HPDE6-E6E7 (cell line): ENCODE results near the gene UBE2I.
A peak's percentile ranks its signal among the peaks of the same experiment; 100 is the strongest.

Source experiments
- DNase-seq: peaks from one replicate; pipeline ENCODE4 v3.0.0; 2011; ENCODE audit warnings: missing footprints; ENCODE audit errors: extremely low spot score

UBE2I gene

DNA sequence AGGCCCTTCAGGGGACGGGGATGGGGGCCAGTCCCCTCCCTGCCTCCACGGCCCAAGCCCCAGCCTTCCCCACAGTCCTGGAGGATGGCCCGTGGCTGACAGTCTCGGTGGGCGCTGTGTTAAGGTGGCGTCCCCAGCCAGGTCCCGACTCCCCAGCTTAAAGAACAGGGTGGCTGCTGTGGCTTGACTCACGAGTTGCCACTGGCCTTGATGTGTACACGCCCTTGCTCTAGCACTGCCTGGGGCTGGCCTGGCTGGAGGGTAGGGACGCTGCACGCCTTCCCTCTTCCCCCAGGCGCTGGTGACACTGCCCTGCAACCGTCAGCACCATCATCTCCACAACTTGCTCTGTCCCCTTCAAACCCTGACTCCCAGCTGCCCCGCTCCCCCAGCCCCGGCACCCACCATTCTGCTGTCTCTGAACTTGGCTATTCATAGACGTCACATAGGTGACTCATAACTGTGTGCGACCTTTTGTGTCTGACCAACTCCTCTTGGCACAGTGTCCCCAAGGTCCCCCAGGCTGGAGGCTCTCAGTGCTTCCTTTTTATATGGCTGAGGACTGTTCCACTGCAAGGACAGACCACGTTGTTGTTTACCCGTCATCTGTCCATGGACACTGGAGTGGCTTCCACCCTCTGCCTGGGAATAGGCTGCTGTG is 48.6 kb downstream of the UBE2I start:
- no peak for DNase-seq

DNA sequence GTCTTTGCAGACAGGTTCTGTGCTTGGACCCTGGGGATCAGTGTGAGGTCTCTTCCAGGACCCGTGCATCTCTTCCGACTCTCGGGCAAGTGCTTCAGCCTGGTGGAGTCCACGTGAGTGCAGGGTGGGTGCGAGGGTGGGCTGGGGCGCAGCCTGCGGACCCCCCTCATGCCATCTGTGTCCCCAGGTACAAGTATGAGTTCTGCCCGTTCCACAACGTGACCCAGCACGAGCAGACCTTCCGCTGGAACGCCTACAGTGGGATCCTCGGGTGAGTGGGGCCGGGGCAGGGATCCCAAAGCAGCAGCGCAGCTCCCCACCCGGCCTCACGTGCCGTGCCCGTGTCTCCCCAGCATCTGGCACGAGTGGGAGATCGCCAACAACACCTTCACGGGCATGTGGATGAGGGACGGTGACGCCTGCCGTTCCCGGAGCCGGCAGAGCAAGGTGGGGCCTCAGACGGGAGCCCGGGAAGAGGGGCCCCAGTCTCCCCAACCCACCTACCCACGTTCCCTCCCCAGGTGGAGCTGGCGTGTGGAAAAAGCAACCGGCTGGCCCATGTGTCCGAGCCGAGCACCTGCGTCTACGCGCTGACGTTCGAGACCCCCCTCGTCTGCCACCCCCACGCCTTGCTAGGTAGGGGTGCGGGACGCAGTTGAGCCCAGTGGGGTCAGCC is 52.4 kb downstream of the UBE2I start:
- DNase-seq: no peak

DNA sequence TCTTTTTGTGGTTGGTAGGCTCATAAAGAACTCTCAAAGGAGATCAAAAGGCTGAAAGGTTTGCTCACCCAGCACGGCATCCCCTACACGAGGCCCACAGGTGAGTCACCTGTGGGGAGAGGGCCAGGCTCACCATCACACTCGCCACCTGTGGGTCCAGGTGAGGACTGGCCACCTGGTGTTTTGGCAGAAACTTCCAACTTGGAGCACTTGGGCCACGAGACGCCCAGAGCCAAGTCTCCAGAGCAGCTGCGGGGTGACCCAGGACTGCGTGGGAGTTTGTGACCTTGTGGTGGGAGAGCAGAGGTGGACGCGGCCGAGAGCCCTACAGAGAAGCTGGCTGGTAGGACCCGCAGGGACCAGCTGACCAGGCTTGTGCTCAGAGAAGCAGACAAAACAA is 53.4 kb downstream of the UBE2I start:
- DNase-seq: no peak

DNA sequence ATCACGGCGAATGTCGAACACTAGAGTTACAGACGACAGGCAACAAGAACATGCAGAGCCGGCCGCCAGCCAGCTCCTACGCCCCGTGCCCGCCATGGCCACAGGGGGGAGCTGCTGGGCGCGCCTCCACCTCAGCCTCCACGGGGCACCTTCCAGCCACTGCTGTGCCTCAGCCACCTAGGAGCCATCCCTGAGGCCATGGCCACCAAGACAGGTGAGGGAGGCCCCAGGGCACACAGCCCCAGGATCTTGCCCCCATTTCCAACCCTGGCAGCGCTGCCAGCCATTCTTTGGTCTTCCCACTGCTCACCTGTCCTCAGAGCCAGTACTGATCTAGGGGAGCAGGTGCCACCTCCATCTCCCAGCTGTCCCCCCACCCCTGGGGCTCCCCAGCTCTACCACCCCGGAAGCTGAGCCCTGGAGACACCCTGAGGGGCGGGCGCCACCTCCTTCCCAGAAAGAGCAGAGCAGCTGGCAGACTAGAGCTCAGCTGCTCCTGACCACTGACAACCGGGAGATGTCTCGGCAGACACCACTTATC is 54.1 kb downstream of the UBE2I start:
- peak; percentile 73 for DNase-seq

DNA sequence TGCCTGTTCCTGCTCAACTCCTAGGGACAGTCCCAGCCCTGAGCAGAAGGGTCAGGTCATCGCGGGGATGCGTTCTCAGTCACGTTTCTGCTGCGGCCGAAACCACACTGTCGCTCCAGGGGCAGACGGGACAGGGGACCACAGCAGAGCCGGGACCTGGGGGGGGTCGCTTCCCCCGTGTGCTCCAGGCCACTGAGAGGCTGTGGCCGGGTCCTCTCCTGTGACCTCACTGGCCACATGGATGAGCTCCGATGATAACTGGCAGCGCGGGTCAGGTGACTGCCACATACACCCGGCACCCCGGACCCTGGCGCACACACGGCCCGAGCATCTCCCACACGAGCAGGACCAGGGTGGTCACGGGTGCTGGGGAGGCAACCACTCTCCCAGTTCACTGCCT is 55.1 kb downstream of the UBE2I start:
- no peak for DNase-seq

DNA sequence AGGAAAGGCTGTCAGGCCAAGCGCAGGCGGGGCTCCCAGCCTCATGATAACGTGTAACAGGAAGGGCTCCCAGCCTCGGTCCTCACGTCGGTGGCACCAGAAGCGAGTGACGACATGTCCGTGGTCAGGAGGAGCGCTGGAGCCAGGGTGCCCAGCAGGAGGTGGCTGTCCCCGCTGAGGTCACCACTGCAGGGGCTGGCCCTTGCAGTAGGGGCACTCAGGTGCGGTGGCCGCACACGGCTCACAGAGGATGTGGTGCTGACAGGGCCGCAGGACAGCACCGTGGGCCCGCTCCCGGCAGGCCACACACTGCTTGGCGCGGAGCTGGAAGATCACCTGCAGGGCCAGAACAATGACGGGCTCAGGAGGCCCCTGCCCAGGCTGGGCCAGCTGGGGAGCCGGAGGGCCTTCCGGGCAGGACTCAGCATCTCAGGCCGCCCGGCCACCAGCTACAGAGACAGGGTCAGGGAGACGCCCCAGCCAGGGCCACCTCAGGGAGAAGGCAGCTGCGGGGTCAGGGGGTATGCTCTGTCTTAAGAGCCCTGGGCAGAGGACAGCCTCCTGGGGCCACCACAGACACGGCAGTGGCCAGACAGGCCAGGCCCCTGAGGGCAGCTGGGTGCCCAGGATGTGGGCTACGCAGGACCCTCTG is 56.8 kb downstream of the UBE2I start:
- no peak for DNase-seq

DNA sequence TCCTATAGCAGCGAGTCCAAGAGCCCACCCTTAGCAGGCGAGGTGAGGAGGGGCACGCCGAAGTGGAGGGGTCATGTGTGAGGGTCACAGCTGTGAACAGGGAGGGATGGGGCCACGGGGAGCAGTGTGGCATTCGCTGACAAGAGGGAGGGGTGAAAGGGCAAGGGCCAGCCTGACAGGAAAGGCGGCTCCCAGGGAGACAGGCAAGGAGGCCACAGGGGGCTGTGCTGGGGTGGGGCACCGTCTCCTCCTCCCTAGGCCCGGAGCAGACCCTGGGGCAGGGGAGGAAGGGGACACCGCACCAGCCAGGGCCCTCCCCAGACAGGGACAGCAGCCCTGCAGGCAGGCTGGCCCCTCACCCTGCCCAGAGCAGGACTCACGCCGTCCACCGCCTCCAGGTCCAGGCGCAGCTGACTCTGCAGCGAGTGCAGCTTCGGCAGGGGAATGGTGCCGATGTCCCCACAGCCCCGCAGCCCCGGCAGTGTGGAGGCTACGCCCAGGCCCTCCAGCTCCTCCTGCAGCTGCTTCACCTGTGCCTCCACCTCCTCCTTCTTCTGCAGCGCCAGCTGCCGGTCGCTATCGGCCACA is 57.4 kb downstream of the UBE2I start:
- no peak for DNase-seq

DNA sequence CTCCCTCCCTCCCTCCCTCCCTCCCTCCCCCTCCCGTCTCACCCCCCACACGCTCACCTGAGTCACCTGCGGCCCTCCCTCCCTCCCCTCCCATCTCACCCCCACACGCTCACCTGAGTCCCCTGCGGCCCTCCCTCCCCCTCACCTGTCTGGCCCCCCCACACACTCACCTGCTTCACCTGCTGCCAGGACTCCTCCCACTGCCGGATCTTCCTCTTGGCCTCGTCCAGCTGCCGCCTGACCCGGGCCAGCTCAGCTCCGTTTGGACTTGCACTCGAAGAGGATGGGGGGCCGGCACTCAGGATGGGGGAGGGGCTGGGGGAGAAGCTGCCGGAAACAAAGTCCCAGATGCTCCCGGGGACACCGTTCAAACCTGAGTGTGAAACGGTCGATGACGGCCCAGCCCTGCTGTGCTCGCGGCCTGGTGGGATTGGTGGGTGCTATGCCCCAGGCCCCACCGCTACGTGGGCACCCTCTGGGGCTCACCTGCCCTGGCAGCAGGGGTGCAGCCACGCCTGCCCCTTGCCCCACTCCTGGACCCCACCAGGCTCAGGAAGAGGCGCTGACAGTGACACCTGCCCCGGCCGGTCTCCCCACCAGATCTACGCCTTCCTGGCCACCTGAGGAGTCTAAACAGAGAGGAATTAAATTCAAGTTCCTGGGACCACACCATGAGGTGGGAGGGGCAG is 58.2 kb downstream of the UBE2I start:
- no peak for DNase-seq

DNA sequence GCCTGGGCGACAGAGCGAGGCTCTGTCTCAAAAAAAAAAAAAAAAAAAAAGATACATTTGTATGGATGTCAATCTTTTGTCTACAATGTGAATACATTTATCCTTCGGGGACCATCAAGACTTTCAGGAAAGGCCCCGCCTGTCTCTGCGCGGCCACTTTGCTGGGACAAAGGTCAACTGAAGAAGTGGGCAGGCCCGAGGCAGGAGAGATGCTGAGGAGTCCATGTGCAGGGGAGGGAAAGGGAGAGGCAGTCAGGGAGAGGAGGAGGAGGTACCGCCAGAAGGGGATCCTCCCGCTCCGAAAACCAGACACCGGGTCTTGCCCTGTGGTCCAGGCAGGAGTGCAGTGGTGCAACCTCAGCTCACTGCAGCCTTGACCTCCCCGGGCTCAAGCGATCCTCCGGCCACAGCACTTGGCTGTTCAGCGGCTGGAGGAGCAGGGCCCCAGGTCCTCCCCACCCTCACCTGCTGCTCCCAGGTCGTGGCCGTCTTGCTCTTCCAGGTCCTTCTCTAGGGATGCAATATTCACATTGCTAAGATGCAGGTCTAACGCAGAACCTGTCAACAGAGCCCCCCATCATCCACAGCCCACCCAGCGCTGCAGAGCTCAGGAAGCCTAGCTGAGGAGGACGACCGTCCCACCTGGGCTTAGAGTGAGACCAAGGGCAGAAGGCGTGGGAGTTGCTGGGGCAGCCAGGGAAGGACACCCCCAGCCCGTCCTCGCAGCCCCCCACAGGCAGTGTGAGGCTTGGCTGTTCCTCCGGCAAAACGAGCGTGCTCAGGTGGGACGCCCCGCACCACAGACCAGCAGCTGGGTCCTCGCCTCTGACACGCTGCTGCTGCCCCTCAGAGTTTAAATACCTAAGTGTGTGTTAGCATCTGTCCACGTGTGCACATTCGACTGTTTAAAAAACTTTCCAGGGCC is 61.9 kb downstream of the UBE2I start:
- no peak for DNase-seq

DNA sequence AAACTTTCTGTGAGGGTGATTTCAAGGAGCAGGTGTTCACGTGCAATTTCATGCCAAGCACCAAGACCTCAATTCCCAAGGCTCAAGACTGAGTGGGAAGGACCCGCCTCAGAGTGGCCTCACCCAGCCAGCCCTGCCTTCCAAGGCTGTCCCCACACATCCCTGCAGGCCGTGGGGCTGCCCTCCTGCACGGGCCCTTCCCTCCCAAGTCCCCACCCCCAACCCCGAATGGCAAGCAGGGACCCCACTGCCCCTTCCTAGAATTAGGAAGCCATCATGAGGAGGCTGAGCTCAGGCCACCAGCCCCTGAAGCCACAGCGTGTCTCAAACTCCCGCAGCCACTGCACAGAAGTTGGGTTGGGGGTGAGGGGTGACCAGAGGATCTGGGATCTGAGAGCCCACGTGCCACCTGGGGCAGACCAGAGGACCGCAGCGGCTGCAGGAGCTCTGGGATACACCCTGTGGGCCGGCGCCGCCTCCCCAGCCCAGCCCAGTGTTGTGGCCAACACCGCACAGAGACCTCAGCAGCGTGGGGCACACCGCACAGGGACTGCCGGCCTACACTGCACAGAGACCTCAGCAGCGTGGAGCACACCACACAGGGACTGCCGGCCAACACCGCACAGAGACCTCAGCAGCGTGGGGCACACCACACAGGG is 63.0 kb downstream of the UBE2I start:
- no peak for DNase-seq

DNA sequence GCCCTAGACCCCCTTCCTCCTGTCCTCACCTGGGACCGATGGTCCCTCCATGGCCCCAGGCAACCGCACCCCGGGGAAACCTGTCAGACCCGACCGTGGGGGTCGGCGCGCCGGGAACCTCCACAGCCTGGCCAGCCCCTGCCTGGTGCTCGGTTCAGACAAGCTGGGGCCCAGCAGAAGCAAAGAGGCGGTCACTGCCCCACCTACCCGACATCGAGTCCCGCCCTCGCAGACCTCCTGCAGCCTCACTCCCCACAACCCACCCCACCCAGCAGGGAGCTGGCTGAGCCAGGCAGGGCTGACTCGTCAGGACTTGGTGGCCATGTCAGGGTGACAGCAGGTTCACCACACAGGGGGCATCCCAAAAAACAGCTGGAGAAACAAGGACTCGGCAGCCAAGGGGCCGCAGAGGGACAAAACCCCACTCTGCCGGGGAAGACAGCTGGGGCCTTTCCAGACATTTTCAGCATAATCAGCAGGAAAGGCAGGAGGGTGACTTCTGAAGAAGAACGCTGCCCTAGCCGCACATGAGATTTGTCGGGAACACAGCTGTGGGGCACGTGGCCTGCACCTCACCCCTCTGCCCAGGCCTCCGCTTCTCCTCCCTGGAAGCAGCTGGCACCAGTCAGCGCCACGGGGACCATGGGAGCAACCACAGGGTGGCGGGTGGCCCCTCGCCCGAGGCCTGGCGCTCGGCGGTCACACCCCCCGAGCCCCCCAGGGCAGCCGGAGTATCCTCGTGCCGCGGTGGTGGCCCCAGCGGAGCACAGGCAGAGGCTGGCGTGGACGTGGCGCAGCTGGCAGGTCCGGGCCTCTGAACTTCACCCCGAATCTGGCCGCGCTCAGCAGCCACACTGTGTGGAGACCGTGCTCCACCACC is 65.2 kb downstream of the UBE2I start:
- no peak for DNase-seq

DNA sequence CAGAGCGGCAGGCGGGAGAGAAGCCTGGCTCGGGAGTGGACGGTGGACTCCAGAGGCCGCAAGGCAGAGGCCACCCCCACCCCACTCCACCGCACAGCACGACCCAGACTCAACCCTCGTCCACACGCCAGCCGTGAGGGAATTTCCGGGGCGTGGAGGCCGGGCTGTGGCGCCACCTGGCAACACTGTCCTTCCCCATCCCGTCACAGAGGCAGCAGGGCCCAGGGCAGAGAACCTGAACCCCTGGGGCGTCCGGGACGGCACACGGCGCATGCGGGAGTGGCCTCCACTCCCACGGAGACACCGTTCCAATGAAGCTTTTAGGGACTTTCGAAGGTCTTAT is 65.8 kb downstream of the UBE2I start:
- no peak for DNase-seq

DNA sequence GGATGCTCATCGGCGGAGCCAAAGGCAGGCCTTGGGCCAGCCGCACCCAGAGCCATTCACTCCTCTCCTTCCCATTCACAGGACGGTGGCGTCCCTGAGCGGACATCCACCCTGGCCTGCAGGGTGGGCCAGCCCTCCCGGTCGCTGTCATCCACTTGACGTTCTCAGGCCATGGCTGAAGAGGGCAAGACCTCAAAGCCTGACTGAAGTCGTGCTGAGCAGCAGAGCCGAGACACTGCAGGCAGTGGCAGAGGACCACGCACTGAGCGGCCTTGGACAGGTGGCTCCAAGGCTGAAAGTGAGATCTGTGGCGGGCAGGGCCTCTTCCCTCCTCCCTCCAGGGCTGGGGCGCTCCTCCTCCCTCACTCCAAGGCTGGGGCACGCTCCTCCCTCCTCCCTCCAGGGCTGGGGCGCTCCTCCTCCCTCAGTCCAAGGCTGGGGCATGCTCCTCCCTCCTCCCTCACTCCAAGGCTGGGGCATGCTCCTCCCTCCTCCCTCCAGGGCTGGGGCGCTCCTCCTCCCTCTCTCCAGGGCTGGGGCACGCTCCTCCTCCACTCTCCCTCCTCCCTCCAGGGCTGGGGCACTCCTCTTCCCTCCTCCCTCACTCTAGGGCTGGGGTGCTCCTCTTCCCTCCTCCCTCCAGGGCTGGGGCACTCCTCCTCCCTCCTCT is 66.4 kb downstream of the UBE2I start:
- DNase-seq: no peak
